Prostate gland (tissue), 2 donors: ENCODE data around the gene FECH. TPM values are rescaled to one million over a fixed set of nuclear protein-coding genes. Genes with fewer than 3 reads are reported as not detected.

ENCODE experiments used
- DNase-seq: peaks from one replicate; pipeline ENCODE4 v3.0.0-alpha.2; 2019; ENCODE audit warnings: low spot score
- H3K27ac ChIP-seq, 2 donors: fragments of 200-600 bp; sonication (generic); 2 replicates each; pipeline ENCODE4 v1.5.1; 2017 to 2019
- H3K27me3 ChIP-seq: fragments of 200-600 bp; sonication (generic); replicated peaks from 2 replicates; pipeline ENCODE4 v1.5.1; 2019; ENCODE audit not compliant: insufficient read depth
- H3K36me3 ChIP-seq, 2 donors: fragments of 200-600 bp; sonication (generic); 1 replicate in 1 of 2; 2 replicates in 1 of 2; pipeline versions ENCODE4 v1.5.1 to v1.8.1; 2017 to 2019
- H3K4me1 ChIP-seq: fragments of 200-600 bp; sonication (generic); replicated peaks from 2 replicates; pipeline ENCODE4 v1.5.1; 2019
- H3K4me3 ChIP-seq, 2 donors: fragments of 200-600 bp; sonication (generic); 2 replicates each; pipeline ENCODE4 v1.5.1; 2017 to 2019
- H3K9me3 ChIP-seq: fragments of 200-600 bp; sonication (generic); 2 replicates; pipeline ENCODE4 v1.5.1; 2017
- POLR2A ChIP-seq: fragments of 450-650 bp; IDR thresholded peaks from one replicate; pipeline ENCODE4 v1.6.1; 2016; ENCODE audit warnings: antibody characterized with exemption, mild to moderate bottlenecking
- POLR2AphosphoS5 ChIP-seq: sonication (generic); formaldehyde crosslinking; IDR thresholded peaks from one replicate; pipeline ENCODE4 v1.6.1; 2017; ENCODE audit warnings: antibody characterized with exemption
- WGBS: methylation state at CpG from one replicate; pipeline ENCODE4 v1.1.5; 2018; 5-methylcytosine and 5-hydroxymethylcytosine counted together
- intact Hi-C: fragments of 100-400 bp; cut with DNase I; formaldehyde crosslinking; loops from one replicate; pipeline ENCODE4 v1.14.2; 2022
- total RNA-seq, 2 donors: library from RNA; depleted of rRNA; stranded (reverse); fragments of >200 nt; gene quantifications; one replicate each; pipeline ENCODE4 v1.1.0, GENCODE V29; 2016
- TF ChIP-seq, protein P1 (sequence below), 4 experiments: fragments of 200-600 bp in 2 of 4; fragments of 450-650 bp in 2 of 4; sonication (generic) in 2 of 4; IDR thresholded peaks; 1 replicate in 3 of 4; 2 replicates in 1 of 4; pipeline ENCODE4 v1.5.1; 2016 to 2019; ENCODE audit warnings: antibody characterized with exemption in 4 of 4, mild to moderate bottlenecking in 2 of 4, moderate library complexity in 2 of 4

FECH gene
- total RNA-seq, 2 donors from 2014 or later: 25.8 to 71.0 TPM

DNA sequence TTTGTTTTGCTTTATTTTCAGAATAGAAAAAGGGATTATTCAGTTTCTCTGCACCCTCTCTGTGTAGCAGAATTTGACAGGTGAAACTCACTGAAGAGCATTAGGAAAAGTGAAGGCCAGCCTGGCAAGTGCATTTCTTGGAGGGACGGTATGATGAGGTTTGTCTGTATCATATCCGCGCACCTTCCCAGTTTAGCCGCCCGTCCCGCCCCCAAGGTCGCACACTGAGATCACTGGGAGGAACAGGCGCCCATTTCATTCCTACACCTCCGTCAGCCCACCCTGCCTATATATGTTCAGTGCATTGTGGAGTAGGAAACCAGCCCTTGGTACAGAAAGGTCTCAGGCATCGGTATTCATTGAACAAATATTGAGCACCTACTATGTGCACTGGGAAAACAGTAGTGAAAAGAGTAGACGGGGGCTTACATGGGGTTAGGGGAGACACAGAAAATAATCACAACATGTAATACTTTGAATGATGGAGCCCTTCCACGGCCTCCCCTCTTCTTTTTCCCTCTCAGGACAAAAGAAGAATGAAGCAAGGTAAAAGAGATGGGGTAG lies 678 bp upstream of the FECH start:
- Histone ChIP-seq H3K27me3 (no peaks in the 10 kb centered on the region), H3K36me3 (no peaks in the 10 kb centered on the region), H3K9me3 (no peaks in the 10 kb centered on the region), H3K4me3 (peak overlapping the region in 1 of 2 donors; percentile 86), H3K4me1 (peaks cover 3% of the 10 kb centered on the region), H3K27ac (peak overlapping the region; percentile 92 to 94)
- TF ChIP-seq, protein P1, sequence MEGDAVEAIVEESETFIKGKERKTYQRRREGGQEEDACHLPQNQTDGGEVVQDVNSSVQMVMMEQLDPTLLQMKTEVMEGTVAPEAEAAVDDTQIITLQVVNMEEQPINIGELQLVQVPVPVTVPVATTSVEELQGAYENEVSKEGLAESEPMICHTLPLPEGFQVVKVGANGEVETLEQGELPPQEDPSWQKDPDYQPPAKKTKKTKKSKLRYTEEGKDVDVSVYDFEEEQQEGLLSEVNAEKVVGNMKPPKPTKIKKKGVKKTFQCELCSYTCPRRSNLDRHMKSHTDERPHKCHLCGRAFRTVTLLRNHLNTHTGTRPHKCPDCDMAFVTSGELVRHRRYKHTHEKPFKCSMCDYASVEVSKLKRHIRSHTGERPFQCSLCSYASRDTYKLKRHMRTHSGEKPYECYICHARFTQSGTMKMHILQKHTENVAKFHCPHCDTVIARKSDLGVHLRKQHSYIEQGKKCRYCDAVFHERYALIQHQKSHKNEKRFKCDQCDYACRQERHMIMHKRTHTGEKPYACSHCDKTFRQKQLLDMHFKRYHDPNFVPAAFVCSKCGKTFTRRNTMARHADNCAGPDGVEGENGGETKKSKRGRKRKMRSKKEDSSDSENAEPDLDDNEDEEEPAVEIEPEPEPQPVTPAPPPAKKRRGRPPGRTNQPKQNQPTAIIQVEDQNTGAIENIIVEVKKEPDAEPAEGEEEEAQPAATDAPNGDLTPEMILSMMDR (IDR thresholded peaks at IDR 0.05): no peak
- no peak for TF ChIP-seq POLR2AphosphoS5
- TF ChIP-seq POLR2A: no peak
- WGBS: 84% methylated on average over 12 of the region's 12 CpGs
- DNase-seq: no peak
- intact Hi-C loops: no loop called here

DNA sequence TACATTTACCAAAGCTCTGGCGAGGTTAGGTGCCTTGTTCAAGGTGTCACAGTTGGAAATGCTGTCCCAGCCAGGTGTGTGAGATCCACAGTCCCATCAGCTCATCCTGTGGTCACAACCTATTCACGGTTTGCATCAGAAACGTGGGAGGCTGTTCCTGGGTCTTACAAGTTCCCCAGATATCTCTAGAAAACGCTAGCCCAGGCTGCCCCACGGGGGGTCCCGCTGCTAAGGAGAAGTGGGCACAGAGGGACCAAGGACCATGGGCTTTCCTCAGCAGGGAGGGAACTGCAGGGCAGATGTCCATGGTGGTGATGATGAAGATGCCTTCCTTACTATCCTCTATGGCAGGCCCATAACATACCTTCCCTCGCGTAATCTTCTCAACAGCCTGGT lies 649 bp downstream of the FECH start:
- intact Hi-C loops: no loop called here
- peaks cover 3% of the 10 kb centered on the region for H3K4me1 ChIP-seq

DNA sequence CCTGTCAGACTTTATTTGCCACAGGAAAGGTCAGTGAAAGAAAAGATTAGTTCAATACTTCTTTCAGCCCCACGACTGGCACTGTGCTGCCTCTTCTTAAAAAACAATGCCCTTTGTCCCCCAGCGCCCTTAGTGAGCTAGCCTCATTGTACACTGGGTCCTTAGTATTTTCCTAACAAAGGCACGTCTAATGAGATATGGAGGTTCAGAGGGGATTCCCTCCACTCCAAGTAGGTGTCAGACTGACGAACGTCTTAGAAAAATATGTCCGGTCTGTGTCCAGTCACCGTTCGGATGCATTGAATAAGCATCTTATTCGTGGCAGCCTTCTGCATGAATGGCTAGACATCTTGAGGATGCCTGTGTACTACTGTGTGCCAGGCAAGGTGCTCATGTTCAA lies 1.1 kb downstream of the FECH start:
- peak overlapping the region; percentile 86 to 94 for H3K4me3 ChIP-seq
- H3K9me3 ChIP-seq: no peaks in the 10 kb centered on the region
- no peak for DNase-seq
- peaks cover 3% of the 10 kb centered on the region for H3K4me1 ChIP-seq
- H3K27ac ChIP-seq: no peak overlapping the region
- WGBS: 34% methylated on average over 9 of the region's 9 CpGs
- intact Hi-C loops: no loop called here
- no peaks in the 10 kb centered on the region for H3K27me3 ChIP-seq
- no peak for TF ChIP-seq POLR2AphosphoS5
- TF ChIP-seq, protein P1 (IDR thresholded peaks at IDR 0.05): no peak
- TF ChIP-seq POLR2A: no peak
- H3K36me3 ChIP-seq: no peaks in the 10 kb centered on the region

More for the DNA sequence above, 649 bp downstream of the FECH start:
- H3K36me3 ChIP-seq: no peaks in the 10 kb centered on the region
- TF ChIP-seq POLR2A (no peak), POLR2AphosphoS5 (no peak)
- TF ChIP-seq, protein P1 (IDR thresholded peaks at IDR 0.05): no peak
- H3K27me3 ChIP-seq: no peaks in the 10 kb centered on the region
- peak overlapping the region; percentile 86 to 94 for H3K4me3 ChIP-seq
- 8% methylated on average over 8 of the region's 8 CpGs for WGBS
- peak overlapping the region; percentile 92 to 94 for H3K27ac ChIP-seq
- no peak for DNase-seq
- H3K9me3 ChIP-seq: no peaks in the 10 kb centered on the region

DNA sequence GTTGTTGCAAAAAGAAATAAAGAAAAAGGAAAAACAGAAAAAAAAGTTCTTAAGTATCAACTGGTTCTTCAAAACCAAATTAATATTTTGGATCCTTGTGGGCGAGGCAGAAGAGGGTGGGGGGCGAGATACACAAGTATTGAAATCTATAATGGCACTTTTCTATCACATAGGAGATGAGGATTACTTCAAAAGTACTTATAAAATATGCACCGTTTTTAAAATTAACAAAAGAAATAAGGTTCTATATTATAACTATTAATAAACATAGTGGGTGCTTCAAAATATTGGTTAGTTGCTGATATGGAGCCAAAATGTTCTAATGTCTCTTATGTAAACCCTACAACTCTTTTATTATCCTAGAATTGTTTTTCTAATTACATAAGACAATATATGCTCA lies 2.1 kb downstream of the FECH start:
- 91% methylated on average over 3 of the region's 3 CpGs for WGBS
- peaks cover 3% of the 10 kb centered on the region for H3K4me1 ChIP-seq

More for the DNA sequence above, 2.1 kb downstream of the FECH start:
- Histone ChIP-seq H3K4me3 (no peak overlapping the region), H3K36me3 (no peaks in the 10 kb centered on the region), H3K27ac (no peak overlapping the region), H3K9me3 (no peaks in the 10 kb centered on the region), H3K27me3 (no peaks in the 10 kb centered on the region)
- no peak for TF ChIP-seq POLR2AphosphoS5
- TF ChIP-seq, protein P1 (IDR thresholded peaks at IDR 0.05): no peak
- no peak for TF ChIP-seq POLR2A
- no peak for DNase-seq
- intact Hi-C loops: no loop called here
